K562 (cell line): ENCODE data around the gene ERCC1. TPM values are rescaled to one million over a fixed set of nuclear protein-coding genes. Genes with fewer than 3 reads are reported as not detected.
A peak's percentile ranks its signal among the peaks of the same experiment; 100 is the strongest.

Source experiments
- ATF7 ChIP-seq: fragments of 450-650 bp; IDR thresholded peaks from 2 replicates; pipeline ENCODE4 v1.7.1; 2014; ENCODE audit warnings: mild to moderate bottlenecking, moderate library complexity
- BACH1 ChIP-seq: fragments of 200-800 bp; sonication (Bioruptor generic); IDR thresholded peaks from 2 replicates; pipeline ENCODE4 v1.6.1; 2016; ENCODE audit warnings: missing genetic modification characterization, missing compliant biosample characterization
- BDP1 ChIP-seq: IDR thresholded peaks from 3 replicates; pipeline ENCODE4 v1.6.1; 2011; ENCODE audit not compliant: insufficient read length, insufficient read depth
- BHLHE40 ChIP-seq: IDR thresholded peaks from 2 replicates; pipeline ENCODE4 v1.6.1; 2011; ENCODE audit warnings: low read length, improper control_type of control experiment
- CEBPG ChIP-seq, 3 experiments: fragments of 200-800 bp in 1 of 3; sonication (Bioruptor generic) in 1 of 3; sonication (generic) in 1 of 3; formaldehyde crosslinking in 1 of 3; IDR thresholded peaks in 2 of 3; conservative IDR thresholded peaks in 1 of 3; 2 replicates each; pipeline versions ENCODE4 v1.6.1 to v1.8.0; 2016 to 2022; ENCODE audit warnings: missing compliant biosample characterization in 2 of 3, missing genetic modification characterization in 2 of 3, mild to moderate bottlenecking in 1 of 3, missing genetic modification reagents in 1 of 3
- CHD4 ChIP-seq: fragments of 200-600 bp; sonication (generic); IDR thresholded peaks from 3 replicates; pipeline ENCODE4 v1.6.1; 2012; ENCODE audit warnings: low read depth, mild to moderate bottlenecking, mixed read lengths, low read length, inconsistent platforms; ENCODE audit not compliant: insufficient read depth, insufficient replicate concordance, poor library complexity, severe bottlenecking
- EGR1 ChIP-seq: fragments of 450-650 bp; conservative IDR thresholded peaks from 2 replicates; pipeline ENCODE4 v1.6.1; 2017; ENCODE audit warnings: mild to moderate bottlenecking
- FOXJ3 ChIP-seq: sonication (generic); formaldehyde crosslinking; IDR thresholded peaks from 2 replicates; pipeline ENCODE4 v1.4.0; 2020; ENCODE audit warnings: mild to moderate bottlenecking, missing genetic modification reagents
- FOXK2 ChIP-seq, 2 experiments: fragments of 450-650 bp; IDR thresholded peaks in 1 of 2; conservative IDR thresholded peaks in 1 of 2; 2 replicates each; pipeline ENCODE4 v1.6.1; 2016; ENCODE audit warnings: low read depth in 2 of 2, mild to moderate bottlenecking in 1 of 2
- GTF2A2 ChIP-seq: IDR thresholded peaks from 2 replicates; pipeline ENCODE4 v1.6.1; 2016; ENCODE audit warnings: mild to moderate bottlenecking, missing genetic modification characterization, missing compliant biosample characterization
- GTF2F1 ChIP-seq: IDR thresholded peaks from 2 replicates; pipeline ENCODE4 v1.6.1; 2011; ENCODE audit warnings: low read depth, low read length, improper control_type of control experiment
- HDAC1 ChIP-seq, 2 experiments: fragments of 450-650 bp; IDR thresholded peaks; 2 replicates each; pipeline ENCODE4 v1.6.1; 2016 to 2017; ENCODE audit warnings: inconsistent platforms in 1 of 2, mild to moderate bottlenecking in 1 of 2, moderate library complexity in 1 of 2
- HDAC8 ChIP-seq: fragments of 450-650 bp; IDR thresholded peaks from 2 replicates; pipeline ENCODE4 v1.6.1; 2016; ENCODE audit warnings: mild to moderate bottlenecking, missing genetic modification characterization, moderate library complexity, missing compliant biosample characterization
- HNRNPUL1 ChIP-seq: fragments of 200-400 bp; formaldehyde crosslinking; IDR thresholded peaks from 2 replicates; pipeline ENCODE4 v1.6.1; 2017; ENCODE audit warnings: low read length
- KAT7 ChIP-seq: sonication (generic); formaldehyde crosslinking; IDR thresholded peaks from 2 replicates; pipeline ENCODE4 v1.8.0; 2022; ENCODE audit warnings: missing genetic modification reagents, mild to moderate bottlenecking, borderline replicate concordance
- LCOR ChIP-seq: sonication (generic); formaldehyde crosslinking; IDR thresholded peaks from 2 replicates; pipeline ENCODE4 v1.8.0; 2022; ENCODE audit warnings: mild to moderate bottlenecking, missing genetic modification reagents
- MEIS2 ChIP-seq: fragments of 450-650 bp; IDR thresholded peaks from 2 replicates; pipeline ENCODE4 v1.6.1; 2014; ENCODE audit warnings: mild to moderate bottlenecking; ENCODE audit not compliant: partially characterized antibody
- MNT ChIP-seq, 2 experiments: fragments of 450-650 bp; conservative IDR thresholded peaks; 2 replicates each; pipeline ENCODE4 v1.6.1; 2017; ENCODE audit warnings: mild to moderate bottlenecking in 2 of 2, moderate library complexity in 2 of 2
- MXI1 ChIP-seq: IDR thresholded peaks from 2 replicates; pipeline ENCODE4 v1.6.1; 2011; ENCODE audit warnings: low read depth, mild to moderate bottlenecking, improper control_type of control experiment, low read length
- NCOA6 ChIP-seq: fragments of 450-650 bp; IDR thresholded peaks from 2 replicates; pipeline ENCODE4 v1.6.1; 2017; ENCODE audit warnings: mild to moderate bottlenecking
- POLR2G ChIP-seq: fragments of 200-400 bp; formaldehyde crosslinking; IDR thresholded peaks from 2 replicates; pipeline ENCODE4 v1.6.1; 2017; ENCODE audit warnings: low read depth, mild to moderate bottlenecking, antibody characterized with exemption, low read length, moderate library complexity
- SIN3A ChIP-seq, 2 experiments: fragments of 150-350 bp in 1 of 2; IDR thresholded peaks; 2 replicates each; pipeline ENCODE4 v1.6.1; 2011 to 2016; ENCODE audit warnings: borderline replicate concordance in 2 of 2, low read depth in 2 of 2, low read length in 2 of 2, mild to moderate bottlenecking in 2 of 2, moderate library complexity in 2 of 2; ENCODE audit not compliant: control insufficient read depth in 1 of 2
- ZFX ChIP-seq: sonication (generic); formaldehyde crosslinking; IDR thresholded peaks from 2 replicates; pipeline ENCODE4 v1.8.0; 2022; ENCODE audit warnings: mild to moderate bottlenecking, missing genetic modification reagents, moderate library complexity
- ZNF584 ChIP-seq: fragments of 200-800 bp; sonication (Bioruptor generic); IDR thresholded peaks from 2 replicates; pipeline ENCODE4 v1.6.1; 2016; ENCODE audit warnings: low read depth, mild to moderate bottlenecking, missing genetic modification characterization, missing compliant biosample characterization
- polyA plus RNA-seq, 8 experiments: library from polyadenylated mRNA; depleted of rRNA in 4 of 8; stranded (reverse) in 5 of 8; unstranded in 3 of 8; fragments of >200 nt; fragmentation: Nextera tagmentation in 2 of 8; fragmentation: Illumina TruSeq in 1 of 8; extraction: Ambion mirVana in 2 of 8; extraction: Trizol in 1 of 8; gene quantifications; 2 replicates each; pipeline versions ENCODE4 v1.2.1 to v1.2.3, GENCODE V29; 2011 to 2014; ENCODE audit warnings: inconsistent platforms in 1 of 8, missing spikeins in 1 of 8
- total RNA-seq, 7 experiments: library from RNA; depleted of rRNA in 6 of 7; stranded (reverse); fragments of >200 nt in 6 of 7; fragmentation: Illumina TruSeq in 2 of 7; extraction: Trizol in 2 of 7; gene quantifications; 2 replicates each; pipeline versions ENCODE4 v1.2.1 to v1.2.3, GENCODE V29; 2011 to 2021; ENCODE audit warnings: low replicate concordance in 1 of 7
- TF ChIP-seq, protein P1 (sequence below), 2 experiments: IDR thresholded peaks; 2 replicates each; pipeline ENCODE4 v1.6.1; 2011; ENCODE audit warnings: borderline replicate concordance in 1 of 2, control low read depth in 1 of 2, low read depth in 1 of 2, low read length in 1 of 2, mild to moderate bottlenecking in 1 of 2, mixed read lengths in 1 of 2, moderate library complexity in 1 of 2; ENCODE audit not compliant: insufficient read depth in 1 of 2, insufficient read length in 1 of 2, poor library complexity in 1 of 2, severe bottlenecking in 1 of 2; ENCODE audit errors: extremely low read depth in 1 of 2

ERCC1 gene
- total and polyA plus RNA-seq, 9 of the 15 experiments (the other 6 are each of a cell fraction or from before 2014, with no cell fraction given), result 9.3 to 92.6 (median 60.0) TPM

- TF ChIP-seq CHD4, result peak; percentile 58
- no peak for TF ChIP-seq HNRNPUL1
- peak; percentile 91 to 99 for TF ChIP-seq SIN3A (IDR thresholded peaks at IDR 0.05; ENCODE audit: borderline replicate concordance in 2 of 2, control insufficient read depth in 1 of 2, low read depth in 2 of 2, low read length in 2 of 2)
- TF ChIP-seq BACH1 (tag), result no peak
- TF ChIP-seq ATF7, result peak; percentile 99
- TF ChIP-seq CEBPG (CRISPR knock-in tag; IDR thresholded peaks at IDR 0.05), result peak; percentile 62; the same call in 1 of the 2 replicates
- peak; percentile 94 to 95 for TF ChIP-seq CEBPG (tag; conservative IDR thresholded peaks at IDR 0.05 in 1 of 2, IDR thresholded peaks at IDR 0.05 in 1 of 2)
- TF ChIP-seq FOXK2 (conservative IDR thresholded peaks at IDR 0.05 in 1 of 2, IDR thresholded peaks at IDR 0.05 in 1 of 2; ENCODE audit: low read depth in 2 of 2), result peak in 1 of 2 experiments; percentile 54; a peak in 1 of 4 replicates
- peak; percentile 51; the same call in 1 of the 2 replicates for TF ChIP-seq MXI1
- peak; percentile 55; the same call in 1 of the 2 replicates for TF ChIP-seq GTF2F1
- peak; percentile 89 for TF ChIP-seq FOXJ3 (CRISPR knock-in tag)
- TF ChIP-seq ZNF584 (CRISPR knock-in tag), result peak; percentile 55; the same call in 1 of the 2 replicates
- peak; percentile 86 for TF ChIP-seq POLR2G
- no peak for TF ChIP-seq NCOA6
- TF ChIP-seq ZFX (CRISPR knock-in tag), result 0 out of 2 replicates have a peak, but pooled peaks have one; percentile 6
- peak; percentile 90 for TF ChIP-seq GTF2A2 (tag)
- TF ChIP-seq, protein P1, sequence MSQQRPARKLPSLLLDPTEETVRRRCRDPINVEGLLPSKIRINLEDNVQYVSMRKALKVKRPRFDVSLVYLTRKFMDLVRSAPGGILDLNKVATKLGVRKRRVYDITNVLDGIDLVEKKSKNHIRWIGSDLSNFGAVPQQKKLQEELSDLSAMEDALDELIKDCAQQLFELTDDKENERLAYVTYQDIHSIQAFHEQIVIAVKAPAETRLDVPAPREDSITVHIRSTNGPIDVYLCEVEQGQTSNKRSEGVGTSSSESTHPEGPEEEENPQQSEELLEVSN (IDR thresholded peaks at IDR 0.05; ENCODE audit: borderline replicate concordance in 1 of 2, extremely low read depth in 1 of 2, insufficient read depth in 1 of 2, insufficient read length in 1 of 2, low read depth in 1 of 2, low read length in 1 of 2, poor library complexity in 1 of 2, severe bottlenecking in 1 of 2), result peak in 1 of 2 experiments; percentile 25
- peak; percentile 83 for TF ChIP-seq MEIS2
- peak; percentile 92 to 96 for TF ChIP-seq MNT (conservative IDR thresholded peaks at IDR 0.05)
- 0 out of 2 replicates have a peak, but pooled peaks have one; percentile 5 for TF ChIP-seq BHLHE40
- peak; percentile 56; the same call in 1 of the 2 replicates for TF ChIP-seq KAT7 (CRISPR knock-in tag)
- TF ChIP-seq BDP1, result no peak
- peak; percentile 52; the same call in 1 of the 2 replicates for TF ChIP-seq LCOR (CRISPR knock-in tag)
- TF ChIP-seq EGR1, result 0 out of 2 replicates have a peak, but pooled peaks have one; percentile 25
- TF ChIP-seq HDAC1 (IDR thresholded peaks at IDR 0.05), result peak; percentile 21 to 91; a peak in 3 of 4 replicates
- no peak for TF ChIP-seq HDAC8 (tag)
Observed at GRCh38 chr19:45467456-45468158, 43.9 kb upstream of the ERCC1 start, which contains the start of gene FOSB (continued).
